Measurements from ENCODE around the gene DNAH9.

Gene DNAH9

GRCh38 chr17:11638700-11639265, 40.5 kb downstream of the DNAH9 start:
- Histone ChIP-seq H3K9ac (no peak overlapping the region), H3K27me3 (ENCODE audit: insufficient read depth, low read depth) (no peaks in the 10 kb centered on the region), H4K20me1 (ENCODE audit: insufficient read depth) (no peaks in the 10 kb centered on the region), H2AFZ (ENCODE audit: low read depth) (no peak overlapping the region), H3K27ac (no peak overlapping the region), H3K36me3 (ENCODE audit: insufficient read depth) (no peaks in the 10 kb centered on the region), H3K4me1 (ENCODE audit: low read depth, poor library complexity, severe bottlenecking) (no peaks in the 10 kb centered on the region), H3K4me2 (no peak overlapping the region), H3K79me2 (ENCODE audit: insufficient read depth, low read depth) (no peaks in the 10 kb centered on the region), H3K4me3 (IDR thresholded peaks at IDR 0.05; ENCODE audit: insufficient read depth, low read depth, low read length) (no peak overlapping the region)
- no peak for TF ChIP-seq CTCF (conservative IDR thresholded peaks at IDR 0.05; ENCODE audit: low read depth, low read length)

- Histone ChIP-seq H3K27ac (no peak overlapping the region), H2AFZ (ENCODE audit: low read depth) (no peak overlapping the region), H3K4me3 (IDR thresholded peaks at IDR 0.05; ENCODE audit: insufficient read depth, low read depth, low read length) (no peak overlapping the region), H4K20me1 (ENCODE audit: insufficient read depth) (no peaks in the 10 kb centered on the region), H3K4me1 (ENCODE audit: low read depth, poor library complexity, severe bottlenecking) (no peaks in the 10 kb centered on the region), H3K9ac (no peak overlapping the region), H3K4me2 (no peak overlapping the region), H3K27me3 (ENCODE audit: insufficient read depth, low read depth) (no peaks in the 10 kb centered on the region), H3K79me2 (ENCODE audit: insufficient read depth, low read depth) (no peaks in the 10 kb centered on the region), H3K36me3 (ENCODE audit: insufficient read depth) (no peaks in the 10 kb centered on the region)
- TF ChIP-seq CTCF (conservative IDR thresholded peaks at IDR 0.05; ENCODE audit: low read depth, low read length): no peak
Observed at GRCh38 chr17:11639736-11640462, 41.6 kb downstream of the DNAH9 start.

GRCh38 chr17:11640463-11640814, 42.2 kb downstream of the DNAH9 start:
- Histone ChIP-seq H3K27ac (no peak overlapping the region), H3K79me2 (ENCODE audit: insufficient read depth, low read depth) (no peaks in the 10 kb centered on the region), H3K36me3 (ENCODE audit: insufficient read depth) (no peaks in the 10 kb centered on the region), H3K4me3 (IDR thresholded peaks at IDR 0.05; ENCODE audit: insufficient read depth, low read depth, low read length) (no peak overlapping the region), H3K27me3 (ENCODE audit: insufficient read depth, low read depth) (no peaks in the 10 kb centered on the region), H4K20me1 (ENCODE audit: insufficient read depth) (no peaks in the 10 kb centered on the region), H3K9ac (no peak overlapping the region), H2AFZ (ENCODE audit: low read depth) (no peak overlapping the region), H3K4me2 (no peak overlapping the region), H3K4me1 (ENCODE audit: low read depth, poor library complexity, severe bottlenecking) (no peaks in the 10 kb centered on the region)
- TF ChIP-seq CTCF (conservative IDR thresholded peaks at IDR 0.05; ENCODE audit: low read depth, low read length): no peak

- no peak for TF ChIP-seq CTCF (conservative IDR thresholded peaks at IDR 0.05; ENCODE audit: low read depth, low read length)
- H3K36me3 ChIP-seq (ENCODE audit: insufficient read depth): no peaks in the 10 kb centered on the region
- no peaks in the 10 kb centered on the region for H3K4me1 ChIP-seq (ENCODE audit: low read depth, poor library complexity, severe bottlenecking)
- no peak overlapping the region for H3K27ac ChIP-seq
- no peaks in the 10 kb centered on the region for H3K27me3 ChIP-seq (ENCODE audit: insufficient read depth, low read depth)
- no peaks in the 10 kb centered on the region for H3K79me2 ChIP-seq (ENCODE audit: insufficient read depth, low read depth)
- no peak overlapping the region for H3K4me3 ChIP-seq (IDR thresholded peaks at IDR 0.05; ENCODE audit: insufficient read depth, low read depth, low read length)
- H4K20me1 ChIP-seq (ENCODE audit: insufficient read depth): no peaks in the 10 kb centered on the region
- no peak overlapping the region for H3K4me2 ChIP-seq
- no peak overlapping the region for H3K9ac ChIP-seq
- H2AFZ ChIP-seq (ENCODE audit: low read depth): no peak overlapping the region
Observed at GRCh38 chr17:11641521-11642275, 43.4 kb downstream of the DNAH9 start.

Data from KMS-11 (cell line).